HG03469 (cell line): ENCODE results near the gene PKD2.
"Not testable (repeated sequence)": the region's sequence is repeated elsewhere in the genome, so short reads cannot be mapped to it uniquely, and the experiment has no call there.

Source experiments
- ATAC-seq: cut with Tn5 transposase; IDR thresholded peaks from one replicate; pipeline ENCODE4 v1.9.1; 2021; ENCODE audit warnings: mild to moderate bottlenecking, moderate library complexity, moderate number of reproducible peaks; ENCODE audit not compliant: unreplicated experiment

PKD2 gene

DNA sequence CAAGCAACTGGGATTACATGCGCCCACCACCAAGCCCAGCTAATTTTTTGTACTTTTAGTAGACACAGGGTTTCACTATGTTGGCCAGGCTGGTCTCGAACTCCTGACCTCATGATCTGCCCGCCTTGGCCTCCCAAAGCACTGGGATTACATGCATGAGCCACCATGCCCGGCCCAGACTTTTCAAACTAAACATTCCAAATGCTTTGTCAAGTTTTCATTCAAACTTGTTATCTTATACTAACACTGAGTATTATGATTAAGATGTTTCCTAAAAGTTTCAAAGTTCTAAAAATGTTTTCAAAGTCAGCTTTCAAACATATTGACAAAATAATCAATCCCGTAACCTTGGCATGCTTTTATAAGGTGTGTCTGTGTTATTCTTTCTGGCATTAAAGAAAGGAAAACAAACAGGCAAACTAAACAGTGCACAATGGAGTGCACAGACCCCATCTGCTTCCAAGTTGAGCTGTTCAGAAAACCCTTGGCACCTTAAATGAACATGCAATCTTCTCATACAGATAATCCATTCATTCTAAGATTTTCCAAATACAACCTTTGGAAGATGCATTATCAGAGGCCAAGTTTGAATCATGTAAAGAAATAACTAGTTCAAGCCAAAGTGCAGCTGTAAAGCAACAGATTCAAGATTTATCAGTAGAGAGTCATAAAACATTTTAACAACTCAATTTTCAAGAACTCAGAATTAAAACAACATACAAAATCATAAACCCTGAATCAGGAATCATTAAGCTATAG lies 101.9 kb downstream of the PKD2 start:
- no peak for ATAC-seq

DNA sequence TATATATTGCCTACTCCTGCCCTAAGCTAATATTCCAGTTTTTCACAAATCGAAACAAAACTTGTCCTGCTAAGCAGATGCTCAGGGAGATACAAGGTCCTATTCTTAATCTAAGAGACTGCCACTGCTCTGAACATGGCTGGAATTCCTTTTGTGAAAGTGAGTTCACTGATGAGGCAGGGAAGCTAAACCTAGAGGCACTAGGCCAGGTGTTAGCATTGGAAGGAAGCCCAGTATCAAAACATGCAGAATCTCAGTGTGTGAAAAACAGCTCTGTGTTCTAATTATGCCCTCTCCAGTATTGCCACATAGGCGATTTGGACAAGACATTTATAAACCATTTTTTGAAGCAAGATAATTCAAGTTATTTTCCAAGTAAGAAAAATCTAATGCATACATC lies 103.4 kb downstream of the PKD2 start:
- no peak for ATAC-seq

DNA sequence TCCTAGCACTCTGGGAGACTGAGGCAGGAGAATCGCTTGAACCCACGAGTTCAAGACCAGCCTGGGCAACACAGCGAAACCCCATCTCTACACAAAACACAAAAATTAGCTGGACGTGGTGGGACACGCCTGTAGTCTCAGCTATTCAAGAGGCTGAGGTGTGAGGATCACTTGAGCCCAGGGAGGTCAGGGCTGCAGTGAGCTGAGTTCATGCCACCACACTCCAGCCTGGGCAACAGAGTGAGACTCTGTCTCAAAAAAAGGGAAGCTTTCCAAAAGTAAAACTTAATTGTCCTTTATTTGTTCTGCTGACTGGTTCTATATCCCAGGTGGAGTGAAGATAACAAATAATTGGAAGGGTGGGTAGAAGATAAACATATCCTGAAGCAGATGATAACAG lies 105.4 kb downstream of the PKD2 start:
- no peak for ATAC-seq

DNA sequence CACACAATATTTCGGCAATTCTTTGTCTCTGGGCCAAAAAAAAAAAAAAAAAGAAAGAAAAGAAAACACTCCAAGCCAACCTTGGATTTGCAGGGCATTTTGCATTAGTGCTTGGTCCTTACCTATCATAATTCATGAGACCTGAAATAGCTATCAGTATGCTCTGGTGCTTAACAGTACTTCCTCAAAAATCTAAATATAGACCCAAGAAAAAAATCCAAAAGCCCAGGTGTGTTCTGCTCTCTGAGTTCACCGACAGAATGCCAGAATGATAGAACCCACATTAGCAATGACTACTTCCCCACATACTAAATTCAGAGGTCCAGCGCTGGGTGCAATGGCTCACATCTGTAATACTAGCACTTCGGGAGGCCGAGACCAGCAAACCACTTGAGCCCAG lies 108.2 kb downstream of the PKD2 start:
- ATAC-seq, result no peak

DNA sequence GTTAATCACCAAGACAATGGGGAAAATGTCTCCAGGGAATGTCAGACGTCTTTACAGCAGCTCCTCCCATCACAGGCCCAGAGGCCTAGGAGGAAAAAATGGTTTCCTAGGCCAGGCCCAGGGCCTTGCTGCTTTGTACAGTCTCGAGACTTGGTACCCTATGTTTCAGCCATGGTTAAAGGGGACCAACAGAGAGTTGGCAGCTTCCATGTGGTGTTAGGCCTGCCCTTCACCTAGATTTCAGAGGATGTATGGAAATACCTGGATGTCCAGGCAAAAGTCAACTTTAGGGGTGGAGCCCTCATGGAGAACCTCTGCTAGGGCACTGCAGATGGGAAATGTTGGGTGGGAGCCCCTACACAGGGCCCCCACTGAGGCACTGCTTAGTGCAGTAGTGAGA lies 112.5 kb downstream of the PKD2 start:
- ATAC-seq, result no peak

DNA sequence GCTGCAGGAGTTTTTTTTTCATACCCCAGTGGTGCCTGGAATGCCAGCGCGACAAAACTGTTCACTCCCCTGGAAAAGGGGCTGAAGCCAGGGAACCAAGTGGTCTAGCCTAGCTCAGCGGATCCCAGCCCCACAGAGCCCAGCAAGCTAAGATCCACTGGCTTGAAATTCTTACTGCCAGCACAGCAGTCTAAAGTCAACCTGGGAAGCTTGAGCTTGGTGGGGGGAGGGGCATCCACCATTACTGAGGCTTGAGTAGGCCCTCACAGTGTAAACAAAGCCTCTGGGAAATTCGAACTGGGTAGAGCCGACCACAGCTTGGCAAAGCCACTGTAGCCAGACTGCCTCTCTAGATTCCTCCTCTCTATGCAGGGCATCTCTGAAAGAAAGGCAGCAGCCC lies 114.8 kb downstream of the PKD2 start:
- ATAC-seq, result not testable (repeated sequence)
